ENCODE measurements around the gene SETBP1.

DNA sequence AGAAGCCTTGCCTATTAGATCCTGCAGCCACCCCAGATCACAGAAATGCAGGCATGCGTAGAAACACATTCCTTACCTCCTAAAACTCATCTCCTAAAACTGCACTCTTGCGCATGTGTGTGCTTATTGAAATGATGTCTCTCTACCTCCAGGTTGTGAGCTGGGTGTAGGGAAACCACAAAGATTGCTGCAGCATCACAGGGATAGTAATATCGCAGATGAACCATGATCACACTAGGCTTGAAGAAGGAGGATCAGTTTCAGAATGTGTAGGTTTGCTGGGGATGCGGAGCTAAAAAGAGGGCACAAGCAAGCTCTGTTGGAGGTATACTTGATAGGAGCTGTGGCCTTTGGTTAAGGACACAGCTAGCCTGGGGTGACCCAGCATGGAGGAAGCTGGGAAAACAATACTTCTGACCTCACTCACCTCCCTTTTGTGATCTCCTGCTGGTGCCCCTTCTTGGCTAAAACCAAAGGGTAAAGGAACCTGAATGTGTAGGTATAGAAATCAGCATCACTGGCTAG lies 118.8 kb downstream of the SETBP1 start:
- TF ChIP-seq ZNF274 (IDR thresholded peaks at IDR 0.05; ENCODE audit: low read depth, low read length) = no peak
- no peak for TF ChIP-seq YY1 (IDR thresholded peaks at IDR 0.05; ENCODE audit: insufficient read depth, insufficient read length)
- TF ChIP-seq SUZ12 (IDR thresholded peaks at IDR 0.05; ENCODE audit: extremely low read depth, insufficient read depth, insufficient read length) = no peak
